PC-9 (cell line): Measurements from ENCODE around the gene GLT1D1. TPM values are rescaled to one million over a fixed set of nuclear protein-coding genes. Genes with fewer than 3 reads are reported as not detected.

Experiments
- BruUV-seq: library from RNA; stranded (reverse); fragments of 400-500 nt; replicated peaks from 2 replicates; lab custom pipeline; 2021; lab: Mats Ljungman, UMichigan
- CTCF ChIA-PET: fragments of 300-600 bp; sonication (Branson Sonifier 250); formaldehyde crosslinking; loops from one replicate; lab custom pipeline; 2022; ENCODE audit warnings: antibody characterized with exemption; lab: Charles Lee
- POLR2A ChIA-PET: fragments of 300-600 bp; sonication (Branson Sonifier 250); formaldehyde crosslinking; loops from one replicate; lab custom pipeline; 2022; ENCODE audit warnings: antibody characterized with exemption; ENCODE audit not compliant: unreplicated experiment; lab: Charles Lee
- DNase-seq, 2 experiments: peaks; one replicate each; pipeline versions ENCODE4 v3.0.0 to v3.0.0-alpha.2; 2015 to 2022; ENCODE audit warnings: mixed read lengths in 1 of 2
- H2AFZ ChIP-seq: fragments of 200-600 bp; sonication (generic); 2 replicates; pipeline ENCODE4 v1.8.1; 2017; ENCODE audit warnings: antibody characterized with exemption
- H3F3A ChIP-seq: fragments of 200-600 bp; sonication (generic); 2 replicates; pipeline ENCODE4 v1.8.1; 2017; ENCODE audit warnings: antibody characterized with exemption, mild to moderate bottlenecking, low read depth; ENCODE audit not compliant: insufficient read depth
- H3K27ac ChIP-seq: fragments of 200-600 bp; sonication (generic); 2 replicates; pipeline ENCODE4 v1.6.1; 2016; ENCODE audit warnings: mixed run types
- H3K27me3 ChIP-seq: fragments of 200-600 bp; sonication (generic); 2 replicates; pipeline ENCODE4 v1.6.1; 2016; ENCODE audit warnings: low read depth, mixed run types; ENCODE audit not compliant: insufficient read depth
- H3K36me3 ChIP-seq: fragments of 200-600 bp; sonication (generic); 2 replicates; pipeline ENCODE4 v1.6.1; 2016; ENCODE audit warnings: low read depth, mixed run types
- H3K4me1 ChIP-seq: fragments of 200-600 bp; sonication (generic); replicated peaks from 2 replicates; pipeline ENCODE4 v1.6.1; 2016; ENCODE audit warnings: mixed run types; ENCODE audit not compliant: insufficient read depth
- H3K4me2 ChIP-seq: fragments of 200-600 bp; sonication (generic); 2 replicates; pipeline ENCODE4 v1.6.1; 2017; ENCODE audit warnings: mixed run types
- H3K4me3 ChIP-seq: fragments of 200-600 bp; sonication (generic); 2 replicates; pipeline ENCODE4 v1.6.1; 2016; ENCODE audit warnings: mixed run types
- H3K79me2 ChIP-seq: fragments of 200-600 bp; sonication (generic); 2 replicates; pipeline ENCODE4 v1.6.1; 2017; ENCODE audit warnings: low read depth, mixed run types
- H3K9me2 ChIP-seq: fragments of 200-600 bp; sonication (generic); 2 replicates; pipeline ENCODE4 v1.8.1; 2017; ENCODE audit warnings: mild to moderate bottlenecking; ENCODE audit not compliant: insufficient read depth
- H3K9me3 ChIP-seq: fragments of 200-600 bp; sonication (generic); 2 replicates; pipeline ENCODE4 v1.8.1; 2016; ENCODE audit warnings: low read depth; ENCODE audit not compliant: insufficient read depth
- H4K20me1 ChIP-seq: fragments of 200-600 bp; sonication (generic); 2 replicates; pipeline ENCODE4 v1.8.1; 2017; ENCODE audit not compliant: insufficient read depth
- EZH2 ChIP-seq: fragments of 200-600 bp; sonication (generic); IDR thresholded peaks from 2 replicates; pipeline ENCODE4 v1.8.0; 2017; ENCODE audit warnings: antibody characterized with exemption, low read depth
- intact Hi-C: fragments of 100-400 bp; cut with micrococcal nuclease; formaldehyde crosslinking; loops from one replicate; pipeline ENCODE4 v1.10.0; 2022; ENCODE audit not compliant: unreplicated experiment
- total RNA-seq: library from RNA; stranded (reverse); gene quantifications from 2 replicates; pipeline ENCODE4 v1.2.3, GENCODE V29; 2021
- TF ChIP-seq, protein P1 (sequence below): fragments of 200-600 bp; sonication (generic); conservative IDR thresholded peaks from 2 replicates; pipeline ENCODE4 v1.6.1; 2017; ENCODE audit warnings: mixed run types, antibody characterized with exemption, mild to moderate bottlenecking, moderate library complexity

Gene GLT1D1
- total RNA-seq, 1 experiment from 2014 or later, result not detected

DNA sequence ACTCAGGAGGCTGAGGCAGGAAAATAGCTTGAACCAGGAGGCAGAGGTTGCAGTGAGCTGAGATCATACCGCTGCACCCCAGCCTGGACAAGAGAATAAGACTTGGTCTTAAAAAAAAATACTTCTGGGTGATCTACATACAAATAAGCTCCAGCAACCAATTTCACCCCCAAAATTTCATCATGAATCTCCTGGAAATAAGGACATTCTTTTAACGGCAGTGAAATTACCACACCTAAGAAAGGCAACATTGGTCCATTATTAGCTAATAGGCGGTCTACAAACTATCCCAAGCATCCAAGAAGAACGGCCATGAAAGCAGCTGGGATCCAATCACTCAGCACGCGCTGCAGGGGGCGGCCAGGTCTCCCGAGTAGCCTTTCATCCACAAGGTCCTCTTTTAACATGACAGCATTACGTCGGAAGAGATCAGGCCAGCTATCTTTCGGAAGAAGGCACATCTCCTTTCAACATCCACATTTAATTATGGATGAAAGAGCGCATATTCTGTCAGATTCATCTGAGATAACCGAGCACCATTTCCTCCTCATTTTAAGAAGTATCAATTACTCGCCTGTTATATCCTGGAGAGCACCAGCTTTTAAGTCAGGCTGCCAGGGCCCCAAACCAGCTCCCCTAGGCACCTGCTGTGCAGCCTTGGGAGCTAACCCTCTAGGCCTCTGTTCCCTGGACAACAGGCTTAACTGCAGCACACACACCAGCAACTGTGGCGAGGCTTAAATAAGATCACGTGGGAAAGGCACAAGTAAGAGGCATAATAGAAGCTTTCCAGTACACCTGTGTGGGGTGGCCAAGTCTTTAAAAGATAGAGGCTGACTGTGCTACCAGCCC lies 33.8 kb upstream of the GLT1D1 start:
- H4K20me1 ChIP-seq, result peaks cover 32% of the 10 kb centered on the region
- CTCF ChIA-PET, result no interaction called here
- no peaks in the 10 kb centered on the region for H3F3A ChIP-seq
- no peaks in the 10 kb centered on the region for H3K9me2 ChIP-seq
- H3K27ac ChIP-seq, result no peak overlapping the region
- H2AFZ ChIP-seq, result no peak overlapping the region
- no TSS peak for BruUV-seq
- H3K79me2 ChIP-seq, result peaks cover 75% of the 10 kb centered on the region
- POLR2A ChIA-PET, result no interaction called here
- no peaks in the 10 kb centered on the region for H3K27me3 ChIP-seq
- no peak for DNase-seq
- no peaks in the 10 kb centered on the region for H3K4me1 ChIP-seq
- TF ChIP-seq EZH2, result no peak
- TF ChIP-seq, protein P1, sequence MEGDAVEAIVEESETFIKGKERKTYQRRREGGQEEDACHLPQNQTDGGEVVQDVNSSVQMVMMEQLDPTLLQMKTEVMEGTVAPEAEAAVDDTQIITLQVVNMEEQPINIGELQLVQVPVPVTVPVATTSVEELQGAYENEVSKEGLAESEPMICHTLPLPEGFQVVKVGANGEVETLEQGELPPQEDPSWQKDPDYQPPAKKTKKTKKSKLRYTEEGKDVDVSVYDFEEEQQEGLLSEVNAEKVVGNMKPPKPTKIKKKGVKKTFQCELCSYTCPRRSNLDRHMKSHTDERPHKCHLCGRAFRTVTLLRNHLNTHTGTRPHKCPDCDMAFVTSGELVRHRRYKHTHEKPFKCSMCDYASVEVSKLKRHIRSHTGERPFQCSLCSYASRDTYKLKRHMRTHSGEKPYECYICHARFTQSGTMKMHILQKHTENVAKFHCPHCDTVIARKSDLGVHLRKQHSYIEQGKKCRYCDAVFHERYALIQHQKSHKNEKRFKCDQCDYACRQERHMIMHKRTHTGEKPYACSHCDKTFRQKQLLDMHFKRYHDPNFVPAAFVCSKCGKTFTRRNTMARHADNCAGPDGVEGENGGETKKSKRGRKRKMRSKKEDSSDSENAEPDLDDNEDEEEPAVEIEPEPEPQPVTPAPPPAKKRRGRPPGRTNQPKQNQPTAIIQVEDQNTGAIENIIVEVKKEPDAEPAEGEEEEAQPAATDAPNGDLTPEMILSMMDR, result no peak
- intact Hi-C loops, result no loop called here
- no peaks in the 10 kb centered on the region for H3K36me3 ChIP-seq
- no peak overlapping the region for H3K4me3 ChIP-seq
- H3K4me2 ChIP-seq, result no peak overlapping the region
- H3K9me3 ChIP-seq, result no peaks in the 10 kb centered on the region

- Histone ChIP-seq H3K9me3 (no peaks in the 10 kb centered on the region), H3K27me3 (no peaks in the 10 kb centered on the region), H3K9me2 (peaks cover 4% of the 10 kb centered on the region; the same call in 1 of the 2 replicates), H3K4me2 (no peak overlapping the region), H3K36me3 (no peaks in the 10 kb centered on the region), H2AFZ (no peak overlapping the region), H3F3A (no peaks in the 10 kb centered on the region), H3K27ac (no peak overlapping the region), H3K79me2 (peaks cover 75% of the 10 kb centered on the region), H3K4me3 (no peak overlapping the region), H3K4me1 (no peaks in the 10 kb centered on the region), H4K20me1 (peaks cover 32% of the 10 kb centered on the region)
- intact Hi-C loops, result no loop called here
- TF ChIP-seq, protein P1, result no peak
- TF ChIP-seq EZH2, result no peak
- POLR2A ChIA-PET, result no interaction called here
- no TSS peak for BruUV-seq
- CTCF ChIA-PET, result no interaction called here
- DNase-seq, result no peak
These were observed 33.0 kb upstream of the GLT1D1 start for GRCh38 chr12:128820253-128820652.

DNA sequence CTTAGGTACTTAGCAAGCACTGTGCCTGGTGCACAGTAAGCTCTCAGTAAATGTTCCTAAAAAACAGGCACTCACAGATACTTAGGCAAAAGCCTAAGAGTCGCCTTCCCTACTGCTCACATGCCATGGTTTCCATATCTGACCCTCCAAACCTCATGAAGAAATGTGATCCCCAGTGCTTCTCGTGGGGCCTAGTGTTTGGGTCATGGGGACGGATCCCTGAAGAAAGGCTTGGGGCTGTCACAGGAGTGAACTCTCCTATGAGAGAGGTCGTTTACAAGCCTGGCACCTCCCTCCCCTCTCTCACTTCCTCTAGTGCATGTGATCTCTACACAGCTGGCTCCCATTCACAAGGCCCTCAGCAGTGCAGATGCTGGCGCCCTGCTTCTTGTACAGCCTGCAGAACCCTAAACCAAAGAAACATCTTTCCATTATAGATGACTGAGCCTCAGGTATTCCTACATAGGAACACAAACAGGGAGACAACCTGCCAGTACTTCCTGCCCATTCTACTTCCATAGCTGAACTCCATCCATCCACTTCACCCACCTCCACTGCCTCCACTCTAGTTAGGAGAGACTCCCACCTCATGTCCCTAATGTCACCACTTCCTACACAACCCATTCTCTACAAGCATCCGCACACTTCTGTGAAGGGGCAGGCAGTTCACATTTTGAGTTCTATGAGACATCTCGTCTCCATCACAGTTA lies 32.4 kb upstream of the GLT1D1 start:
- Histone ChIP-seq H3K27me3 (no peaks in the 10 kb centered on the region), H4K20me1 (peaks cover 32% of the 10 kb centered on the region), H3K4me3 (no peak overlapping the region), H3F3A (no peaks in the 10 kb centered on the region), H2AFZ (no peak overlapping the region), H3K79me2 (peaks cover 71% of the 10 kb centered on the region), H3K4me1 (no peaks in the 10 kb centered on the region), H3K36me3 (no peaks in the 10 kb centered on the region), H3K9me2 (peaks cover 4% of the 10 kb centered on the region; the same call in 1 of the 2 replicates), H3K9me3 (no peaks in the 10 kb centered on the region), H3K27ac (no peak overlapping the region), H3K4me2 (no peak overlapping the region)
- intact Hi-C loops, result no loop called here
- BruUV-seq, result no TSS peak
- POLR2A ChIA-PET, result no interaction called here
- CTCF ChIA-PET, result no interaction called here
- no peak for TF ChIP-seq EZH2
- TF ChIP-seq, protein P1, result no peak
- no peak for DNase-seq
